A549 (cell line): ENCODE data around the gene AUTS2. TPM values are rescaled to one million over a fixed set of nuclear protein-coding genes. Genes with fewer than 3 reads are reported as not detected.

ENCODE experiments used
- ATAC-seq, 2 experiments: fragments of 200-7000 bp in 1 of 2; fragments of >200 bp in 1 of 2; cut with Nextera tagmentation in 1 of 2; cut with Tn5 transposase in 1 of 2; 3 replicates each; pipeline versions ENCODE4 v1.8.0 to v1.9.1; 2018 to 2020; ENCODE audit warnings: mild to moderate bottlenecking in 1 of 2, moderate library complexity in 1 of 2
- CTCF ChIA-PET: fragments of 300-600 bp; sonication (Branson Sonifier 250); formaldehyde crosslinking; extraction: SDS; loops from one replicate; lab custom pipeline; 2021; ENCODE audit warnings: antibody characterized with exemption, inconsistent platforms; lab: Yijun Ruan, JAX
- POLR2A ChIA-PET: fragments of 350-600 bp; formaldehyde crosslinking; extraction: SDS; loops from one replicate; lab custom pipeline; 2021; ENCODE audit warnings: antibody characterized with exemption, inconsistent platforms; lab: Yijun Ruan, JAX
- DNase-seq, 2 experiments: peaks; one replicate each; pipeline versions ENCODE4 v3.0.0 to v3.0.0-alpha.2; 2011 to 2016; ENCODE audit warnings: low read depth in 1 of 2, low spot score in 1 of 2
- FAIRE-seq: peaks from 2 replicates; lab custom pipeline; 2011; peaks lifted over from hg19 to GRCh38; lab: Jason Lieb, UNC
- H3K27ac ChIP-seq, 2 experiments: fragments of >200 bp; sonication (Bioruptor Twin); formaldehyde crosslinking; 3 replicates each; pipeline ENCODE4 v1.5.1; 2016 to 2017
- H3K4me1 ChIP-seq: fragments of >200 bp; sonication (Bioruptor Twin); formaldehyde crosslinking; 3 replicates; pipeline ENCODE4 v1.6.1; 2016
- H3K4me2 ChIP-seq: fragments of >200 bp; sonication (Bioruptor Twin); formaldehyde crosslinking; 3 replicates; pipeline ENCODE4 v1.6.1; 2016
- H3K4me3 ChIP-seq: fragments of >200 bp; sonication (Bioruptor Twin); formaldehyde crosslinking; 3 replicates; pipeline ENCODE4 v1.5.1; 2016
- H3K9me3 ChIP-seq: fragments of >200 bp; sonication (Bioruptor Twin); formaldehyde crosslinking; 3 replicates; pipeline ENCODE4 v1.6.1; 2016
- BHLHE40 ChIP-seq: IDR thresholded peaks from 2 replicates; pipeline ENCODE4 v1.6.1; 2012; ENCODE audit warnings: low read depth, low read length, inconsistent platforms
- CEBPB ChIP-seq, 2 experiments: fragments of >200 bp in 1 of 2; sonication (Bioruptor Twin) in 1 of 2; formaldehyde crosslinking in 1 of 2; IDR thresholded peaks; 2 replicates each; pipeline ENCODE4 v1.6.1; 2012 to 2016
- CHD2 ChIP-seq: fragments of 150-350 bp; IDR thresholded peaks from 2 replicates; pipeline ENCODE4 v1.6.1; 2014; ENCODE audit warnings: low read length; ENCODE audit not compliant: partially characterized antibody
- CTCF ChIP-seq: fragments of >200 bp; sonication (Bioruptor Twin); formaldehyde crosslinking; IDR thresholded peaks from 3 replicates; pipeline ENCODE4 v1.5.1; 2016
- EHMT2 ChIP-seq: fragments of 200-600 bp; sonication (generic); IDR thresholded peaks from 2 replicates; pipeline ENCODE4 v1.6.1; 2016; ENCODE audit warnings: antibody characterized with exemption, low read depth, mild to moderate bottlenecking, moderate library complexity
- HDAC2 ChIP-seq: fragments of 200-600 bp; sonication (generic); IDR thresholded peaks from 2 replicates; pipeline ENCODE4 v1.6.1; 2016
- HOXB13 ChIP-seq: fragments of 250-450 bp; sonication (Bioruptor Pico); IDR thresholded peaks from 2 replicates; pipeline ENCODE4 v1.5.0; 2020; ENCODE audit warnings: low read depth, mild to moderate bottlenecking, moderate library complexity
- JUN ChIP-seq, 2 experiments: fragments of >200 bp; sonication (Bioruptor Twin); formaldehyde crosslinking; IDR thresholded peaks; 2 replicates in 1 of 2; 3 replicates in 1 of 2; pipeline ENCODE4 v1.6.1; 2016 to 2017
- JUNB ChIP-seq: fragments of >200 bp; sonication (Bioruptor Twin); formaldehyde crosslinking; IDR thresholded peaks from 2 replicates; pipeline ENCODE4 v1.6.1; 2016
- MAFK ChIP-seq: fragments of 450-650 bp; IDR thresholded peaks from 2 replicates; pipeline ENCODE4 v1.6.1; 2014; ENCODE audit not compliant: partially characterized antibody
- MAX ChIP-seq: IDR thresholded peaks from 2 replicates; pipeline ENCODE4 v1.6.1; 2012
- NPAS2 ChIP-seq: fragments of 250-450 bp; sonication (Bioruptor Pico); IDR thresholded peaks from 2 replicates; pipeline ENCODE4 v1.8.0; 2022; ENCODE audit warnings: mild to moderate bottlenecking, moderate library complexity, borderline replicate concordance
- PBX3 ChIP-seq: IDR thresholded peaks from 2 replicates; pipeline ENCODE4 v1.6.1; 2012
- POLR2A ChIP-seq: IDR thresholded peaks from 2 replicates; pipeline ENCODE4 v1.6.1; 2012; ENCODE audit warnings: mild to moderate bottlenecking, low read length
- POLR2AphosphoS2 ChIP-seq: conservative IDR thresholded peaks from 2 replicates; pipeline ENCODE4 v1.6.1; 2012; ENCODE audit warnings: low read length, improper control_type of control experiment, inconsistent platforms
- RCOR1 ChIP-seq: fragments of 150-350 bp; IDR thresholded peaks from 2 replicates; pipeline ENCODE4 v1.6.1; 2014; ENCODE audit warnings: antibody characterized with exemption, low read length, low read depth
- RFX5 ChIP-seq: fragments of 450-650 bp; IDR thresholded peaks from 2 replicates; pipeline ENCODE4 v1.7.1; 2014; ENCODE audit warnings: antibody characterized with exemption, mild to moderate bottlenecking, moderate library complexity
- SREBF2 ChIP-seq: fragments of 450-650 bp; IDR thresholded peaks from 2 replicates; pipeline ENCODE4 v1.6.1; 2014; ENCODE audit warnings: mild to moderate bottlenecking, moderate library complexity
- ZC3H11A ChIP-seq: fragments of 450-650 bp; IDR thresholded peaks from 2 replicates; pipeline ENCODE4 v1.6.1; 2014; ENCODE audit warnings: antibody characterized with exemption, mild to moderate bottlenecking
- WGBS: methylation state at CpG from one replicate; pipeline ENCODE4 v1.1.6; 2017; ENCODE audit errors: missing lambda C conversion rate; 5-methylcytosine and 5-hydroxymethylcytosine counted together
- polyA plus RNA-seq, 4 experiments: library from polyadenylated mRNA; depleted of rRNA in 3 of 4; stranded (reverse); fragments of >200 nt; fragmentation: RNase III in 1 of 4; extraction: RNeasy Plus Mini Kit Qiagen cat#74134 plus additional on column Dnase treatment in 1 of 4; gene quantifications; 2 replicates in 3 of 4; 3 replicates in 1 of 4; pipeline ENCODE4 v1.2.3, GENCODE V29; 2011 to 2017
- TF ChIP-seq, protein P1 (sequence below): fragments of 200-600 bp; sonication (generic); IDR thresholded peaks from 2 replicates; pipeline ENCODE4 v1.6.1; 2016; ENCODE audit warnings: antibody characterized with exemption, mild to moderate bottlenecking, moderate library complexity
- TF ChIP-seq, protein P2 (sequence below): fragments of 250-450 bp; sonication (Bioruptor Pico); IDR thresholded peaks from 2 replicates; pipeline ENCODE4 v1.5.0; 2020; ENCODE audit warnings: low read depth, mild to moderate bottlenecking, moderate library complexity
- TF ChIP-seq, protein P3 (sequence below): IDR thresholded peaks from 2 replicates; pipeline ENCODE4 v1.6.1; 2012; ENCODE audit warnings: low read depth, borderline replicate concordance

The AUTS2 gene
- polyA plus RNA-seq, 2 of the 4 experiments (the other 2 are of a cell fraction): 1.6 to 3.6 TPM

GRCh38 chr7:69826283-69826682, 228.0 kb downstream of the AUTS2 start (continued):
- TF ChIP-seq, protein P1, sequence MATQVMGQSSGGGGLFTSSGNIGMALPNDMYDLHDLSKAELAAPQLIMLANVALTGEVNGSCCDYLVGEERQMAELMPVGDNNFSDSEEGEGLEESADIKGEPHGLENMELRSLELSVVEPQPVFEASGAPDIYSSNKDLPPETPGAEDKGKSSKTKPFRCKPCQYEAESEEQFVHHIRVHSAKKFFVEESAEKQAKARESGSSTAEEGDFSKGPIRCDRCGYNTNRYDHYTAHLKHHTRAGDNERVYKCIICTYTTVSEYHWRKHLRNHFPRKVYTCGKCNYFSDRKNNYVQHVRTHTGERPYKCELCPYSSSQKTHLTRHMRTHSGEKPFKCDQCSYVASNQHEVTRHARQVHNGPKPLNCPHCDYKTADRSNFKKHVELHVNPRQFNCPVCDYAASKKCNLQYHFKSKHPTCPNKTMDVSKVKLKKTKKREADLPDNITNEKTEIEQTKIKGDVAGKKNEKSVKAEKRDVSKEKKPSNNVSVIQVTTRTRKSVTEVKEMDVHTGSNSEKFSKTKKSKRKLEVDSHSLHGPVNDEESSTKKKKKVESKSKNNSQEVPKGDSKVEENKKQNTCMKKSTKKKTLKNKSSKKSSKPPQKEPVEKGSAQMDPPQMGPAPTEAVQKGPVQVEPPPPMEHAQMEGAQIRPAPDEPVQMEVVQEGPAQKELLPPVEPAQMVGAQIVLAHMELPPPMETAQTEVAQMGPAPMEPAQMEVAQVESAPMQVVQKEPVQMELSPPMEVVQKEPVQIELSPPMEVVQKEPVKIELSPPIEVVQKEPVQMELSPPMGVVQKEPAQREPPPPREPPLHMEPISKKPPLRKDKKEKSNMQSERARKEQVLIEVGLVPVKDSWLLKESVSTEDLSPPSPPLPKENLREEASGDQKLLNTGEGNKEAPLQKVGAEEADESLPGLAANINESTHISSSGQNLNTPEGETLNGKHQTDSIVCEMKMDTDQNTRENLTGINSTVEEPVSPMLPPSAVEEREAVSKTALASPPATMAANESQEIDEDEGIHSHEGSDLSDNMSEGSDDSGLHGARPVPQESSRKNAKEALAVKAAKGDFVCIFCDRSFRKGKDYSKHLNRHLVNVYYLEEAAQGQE: no peak
- no peak for TF ChIP-seq JUNB
- TF ChIP-seq, protein P2, sequence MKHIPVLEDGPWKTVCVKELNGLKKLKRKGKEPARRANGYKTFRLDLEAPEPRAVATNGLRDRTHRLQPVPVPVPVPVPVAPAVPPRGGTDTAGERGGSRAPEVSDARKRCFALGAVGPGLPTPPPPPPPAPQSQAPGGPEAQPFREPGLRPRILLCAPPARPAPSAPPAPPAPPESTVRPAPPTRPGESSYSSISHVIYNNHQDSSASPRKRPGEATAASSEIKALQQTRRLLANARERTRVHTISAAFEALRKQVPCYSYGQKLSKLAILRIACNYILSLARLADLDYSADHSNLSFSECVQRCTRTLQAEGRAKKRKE: no peak
- TF ChIP-seq PBX3: no peak
- TF ChIP-seq CHD2: no peak
- TF ChIP-seq, protein P3, sequence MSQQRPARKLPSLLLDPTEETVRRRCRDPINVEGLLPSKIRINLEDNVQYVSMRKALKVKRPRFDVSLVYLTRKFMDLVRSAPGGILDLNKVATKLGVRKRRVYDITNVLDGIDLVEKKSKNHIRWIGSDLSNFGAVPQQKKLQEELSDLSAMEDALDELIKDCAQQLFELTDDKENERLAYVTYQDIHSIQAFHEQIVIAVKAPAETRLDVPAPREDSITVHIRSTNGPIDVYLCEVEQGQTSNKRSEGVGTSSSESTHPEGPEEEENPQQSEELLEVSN: no peak
- no peak for TF ChIP-seq RCOR1

- no peak for FAIRE-seq
Measured at GRCh38 chr7:69827140-69827539, 228.9 kb downstream of the AUTS2 start.

More at GRCh38 chr7:69827140-69827539, 228.9 kb downstream of the AUTS2 start:
- ATAC-seq: no peak
- H3K4me1 ChIP-seq: 0 out of 3 replicates have a peak, but pooled peaks cover under 1% of the 10 kb centered on the region
- CTCF ChIA-PET: interaction anchor here (0.7 to 1.5 kb wide), 3 partner anchors 10 to 22 kb away, joined by 3 read pairs; no protein-coding TSS in a partner anchor
- no peak overlapping the region for H3K4me3 ChIP-seq
- DNase-seq: no peak
- 63% methylated on average over 4 of the region's 4 CpGs for WGBS
- H3K9me3 ChIP-seq: peaks cover 5% of the 10 kb centered on the region
- no peak for TF ChIP-seq RCOR1
- TF ChIP-seq CTCF: no peak
- TF ChIP-seq ZC3H11A: no peak
- TF ChIP-seq MAFK: no peak
- no peak for TF ChIP-seq POLR2A
- no peak for TF ChIP-seq NPAS2 (CRISPR knock-in tag)
- TF ChIP-seq BHLHE40: no peak
- TF ChIP-seq HOXB13 (CRISPR knock-in tag): no peak
- TF ChIP-seq SREBF2: no peak
- no peak for TF ChIP-seq JUN (IDR thresholded peaks at IDR 0.05)
- TF ChIP-seq EHMT2: no peak
- TF ChIP-seq MAX: no peak
- no peak for TF ChIP-seq POLR2AphosphoS2
- no peak for TF ChIP-seq HDAC2
- TF ChIP-seq RFX5: no peak
- TF ChIP-seq, protein P2: no peak
- TF ChIP-seq CEBPB (IDR thresholded peaks at IDR 0.05): no peak
- no peak overlapping the region for H3K27ac ChIP-seq
- H3K4me2 ChIP-seq: no peak overlapping the region
- POLR2A ChIA-PET: no interaction called here
